Putamen (tissue), 1 donor: ENCODE measurements around the gene ITPKC.
A peak's percentile ranks its signal among the peaks of the same experiment; 100 is the strongest.
"Not testable (repeated sequence)": the region's sequence is repeated elsewhere in the genome, so short reads cannot be mapped to it uniquely, and the experiment has no call there.

ENCODE experiments used
- DNase-seq: peaks from one replicate; pipeline ENCODE4 v3.0.0-alpha.2; 2016; ENCODE audit warnings: low spot score

Gene ITPKC

GRCh38 chr19:40768869-40769268 lies 52.0 kb downstream of the ITPKC start:
- no peak for DNase-seq

- DNase-seq, result not testable (repeated sequence)
Measured at GRCh38 chr19:40771101-40771862, 54.4 kb downstream of the ITPKC start.

- no peak for DNase-seq
Measured at GRCh38 chr19:40774916-40775631, 58.2 kb downstream of the ITPKC start, which contains the start of gene MIA. MIA (plus strand) TSS chr19:40775521; CDS start chr19:40775543, 22 bp downstream.

- no peak for DNase-seq
Measured at GRCh38 chr19:40775632-40776022, 58.7 kb downstream of the ITPKC start.

- no peak for DNase-seq
Measured at GRCh38 chr19:40776364-40776763, 59.5 kb downstream of the ITPKC start.

GRCh38 chr19:40776932-40777644 lies 60.2 kb downstream of the ITPKC start:
- DNase-seq, result peak; percentile 92

- DNase-seq, result no peak
Measured at GRCh38 chr19:40777645-40777936, 60.7 kb downstream of the ITPKC start.

GRCh38 chr19:40777937-40778705 lies 61.2 kb downstream of the ITPKC start, which contains the start of gene RAB4B:
RAB4B (plus strand) TSS chr19:40778247; CDS start chr19:40778376, 129 bp downstream.
- peak; percentile 100 for DNase-seq

- DNase-seq, result no peak
Measured at GRCh38 chr19:40778706-40779284, 61.9 kb downstream of the ITPKC start.

GRCh38 chr19:40780582-40780981 lies 63.7 kb downstream of the ITPKC start:
- no peak for DNase-seq

- no peak for DNase-seq
Measured at GRCh38 chr19:40781140-40781539, 64.2 kb downstream of the ITPKC start.

- no peak for DNase-seq
Measured at GRCh38 chr19:40783711-40784110, 66.8 kb downstream of the ITPKC start.

GRCh38 chr19:40784146-40784545 lies 67.2 kb downstream of the ITPKC start:
- DNase-seq, result not testable (repeated sequence)

- no peak for DNase-seq
Measured at GRCh38 chr19:40785526-40785925, 68.6 kb downstream of the ITPKC start.

GRCh38 chr19:40786060-40787037 lies 69.4 kb downstream of the ITPKC start:
- no peak for DNase-seq
